Neuron (in vitro differentiated cells): Measurements from ENCODE around the gene DOCK2.
"Not testable (repeated sequence)": the region's sequence is repeated elsewhere in the genome, so short reads cannot be mapped to it uniquely, and the experiment has no call there.

ENCODE experiments used
- H2AFZ ChIP-seq: one replicate; pipeline ENCODE4 v1.6.1; 2013; ENCODE audit warnings: low read depth, mild to moderate bottlenecking, inconsistent platforms, low read length, moderate library complexity
- H3K27me3 ChIP-seq: one replicate; pipeline ENCODE4 v1.6.1; 2013; ENCODE audit warnings: low read length; ENCODE audit not compliant: insufficient read depth
- H3K36me3 ChIP-seq: one replicate; pipeline ENCODE4 v1.6.1; 2013; ENCODE audit warnings: low read length; ENCODE audit not compliant: insufficient read depth
- H3K4me1 ChIP-seq: one replicate; pipeline ENCODE4 v1.6.1; 2013; ENCODE audit warnings: low read length; ENCODE audit not compliant: insufficient read depth
- H3K4me3 ChIP-seq: 2 replicates; pipeline ENCODE4 v1.5.1; 2013; ENCODE audit warnings: mild to moderate bottlenecking, low read length, moderate library complexity
- H3K9me3 ChIP-seq: one replicate; pipeline ENCODE4 v1.6.1; 2013; ENCODE audit warnings: low read length

Gene DOCK2

DNA sequence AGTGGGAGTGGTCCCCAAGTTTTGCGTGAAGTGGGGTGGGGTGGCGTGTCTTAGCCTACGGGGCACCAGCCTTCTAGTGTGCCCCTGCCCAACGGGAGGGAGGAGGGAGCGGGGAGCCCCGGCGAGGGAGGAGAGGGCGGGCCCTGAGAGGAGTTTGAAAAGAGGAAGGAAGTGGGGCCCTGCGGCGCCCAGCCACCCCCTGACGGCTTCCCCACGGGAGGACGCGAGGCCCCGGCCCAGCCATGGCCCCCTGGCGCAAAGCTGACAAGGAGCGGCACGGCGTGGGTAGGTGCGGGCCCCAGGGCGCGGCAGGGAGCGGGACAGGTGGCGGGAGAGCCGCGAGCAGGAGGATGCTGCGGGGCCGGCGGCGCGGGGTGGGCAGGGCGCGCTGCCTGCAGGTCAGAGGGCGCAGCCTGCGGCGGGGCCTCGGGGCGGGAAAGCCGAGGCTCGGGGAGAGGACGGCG lies at the start of gene DOCK2:
DOCK2 (plus strand) TSS at position 191 of the 464 bp plus-strand sequence; CDS start at position 243, 52 bp downstream.
- peaks cover 14% of the 10 kb centered on the region for H3K27me3 ChIP-seq
- H3K4me3 ChIP-seq: no peak within 1 kb of the TSS
- peaks cover 5% of the 10 kb centered on the region for H3K9me3 ChIP-seq
- H2AFZ ChIP-seq: no peak within 1 kb of the TSS
- H3K4me1 ChIP-seq: no peaks in the 10 kb centered on the region
- H3K36me3 ChIP-seq: no peaks in the 10 kb centered on the region

DNA sequence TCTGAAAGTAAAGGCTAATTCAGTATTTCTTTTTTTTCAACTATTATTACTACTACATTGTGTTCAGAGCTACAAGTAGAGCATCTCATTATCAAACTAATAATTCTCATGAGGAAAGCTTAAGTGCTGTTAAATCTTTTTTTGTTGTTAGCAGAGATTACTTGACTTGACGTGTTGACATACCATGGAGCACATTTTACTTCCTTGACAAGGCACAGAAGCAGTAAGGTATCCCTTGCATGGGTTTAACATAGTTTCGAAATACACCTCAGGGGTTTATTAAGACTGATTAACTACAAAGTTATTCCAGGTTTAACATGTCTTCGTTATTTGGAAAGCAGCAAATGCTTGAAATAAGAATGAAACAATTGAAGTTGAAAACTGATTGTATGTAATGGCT lies 46.5 kb upstream of the DOCK2 start:
- no peaks in the 10 kb centered on the region for H3K4me1 ChIP-seq
- H3K36me3 ChIP-seq: peaks cover 70% of the 10 kb centered on the region
- no peaks in the 10 kb centered on the region for H3K27me3 ChIP-seq

DNA sequence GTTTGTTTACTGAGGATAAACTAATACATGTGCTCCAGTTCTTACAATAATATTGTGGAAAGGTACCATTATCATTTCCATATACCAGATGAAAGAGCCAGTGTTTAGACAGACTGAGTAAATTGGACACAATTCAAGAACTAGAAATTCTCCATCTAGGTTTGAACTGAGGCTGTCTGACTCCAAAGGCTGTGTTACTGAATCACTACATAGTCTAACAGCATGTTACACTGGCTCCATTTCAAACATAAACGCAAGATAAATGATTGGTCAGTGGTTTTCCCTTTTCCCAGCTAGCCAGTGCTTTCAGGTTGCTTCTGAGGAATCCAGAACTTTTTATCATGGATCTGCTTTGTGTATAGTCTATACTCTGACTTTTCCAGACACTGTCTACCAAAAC lies 45.4 kb upstream of the DOCK2 start:
- Histone ChIP-seq H3K9me3 (no peaks in the 10 kb centered on the region), H3K36me3 (peaks cover 80% of the 10 kb centered on the region)

More for the DNA sequence above, 46.5 kb upstream of the DOCK2 start:
- Histone ChIP-seq H3K9me3 (no peaks in the 10 kb centered on the region), H2AFZ (no peak overlapping the region), H3K4me3 (no peak overlapping the region)

DNA sequence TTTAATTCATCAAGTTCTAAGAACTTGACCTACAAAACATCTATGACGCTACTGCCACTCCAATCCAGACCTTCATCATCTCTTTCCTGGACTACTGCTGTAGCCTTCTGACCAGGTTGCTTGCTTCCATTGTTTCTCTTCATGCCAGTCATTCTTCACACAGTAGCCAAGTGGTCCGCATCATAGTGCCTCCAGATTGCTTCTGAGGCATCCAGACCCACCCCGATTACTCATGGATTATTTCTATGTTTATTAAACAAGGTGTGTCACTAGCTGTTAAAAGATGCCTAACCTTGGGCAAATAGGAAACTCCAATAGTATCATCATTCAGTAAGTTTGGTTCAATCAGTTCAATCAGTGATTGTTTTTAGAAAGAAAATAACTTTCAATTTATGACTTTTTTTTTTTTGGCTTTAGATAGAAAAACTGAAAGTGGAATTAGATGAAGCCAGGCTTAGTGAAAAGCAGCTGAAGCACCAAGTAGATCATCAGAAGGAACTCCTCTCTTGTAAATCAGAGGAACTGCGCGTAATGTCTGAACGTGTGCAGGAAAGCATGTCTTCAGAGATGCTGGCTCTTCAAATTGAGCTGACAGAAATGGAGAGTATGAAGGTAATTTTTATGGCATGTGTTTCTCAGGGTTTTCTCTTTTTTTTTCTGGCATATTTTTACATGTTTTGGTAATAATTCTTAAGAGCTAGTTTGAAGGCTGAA lies 44.0 kb upstream of the DOCK2 start:
- Histone ChIP-seq H3K27me3 (no peaks in the 10 kb centered on the region), H3K4me3 (no peak overlapping the region), H3K4me1 (no peaks in the 10 kb centered on the region), H3K9me3 (no peaks in the 10 kb centered on the region), H3K36me3 (peaks cover 92% of the 10 kb centered on the region), H2AFZ (no peak overlapping the region)

More for the DNA sequence above, 45.4 kb upstream of the DOCK2 start:
- Histone ChIP-seq H2AFZ (no peak overlapping the region), H3K27me3 (no peaks in the 10 kb centered on the region), H3K4me1 (no peaks in the 10 kb centered on the region), H3K4me3 (no peak overlapping the region)

DNA sequence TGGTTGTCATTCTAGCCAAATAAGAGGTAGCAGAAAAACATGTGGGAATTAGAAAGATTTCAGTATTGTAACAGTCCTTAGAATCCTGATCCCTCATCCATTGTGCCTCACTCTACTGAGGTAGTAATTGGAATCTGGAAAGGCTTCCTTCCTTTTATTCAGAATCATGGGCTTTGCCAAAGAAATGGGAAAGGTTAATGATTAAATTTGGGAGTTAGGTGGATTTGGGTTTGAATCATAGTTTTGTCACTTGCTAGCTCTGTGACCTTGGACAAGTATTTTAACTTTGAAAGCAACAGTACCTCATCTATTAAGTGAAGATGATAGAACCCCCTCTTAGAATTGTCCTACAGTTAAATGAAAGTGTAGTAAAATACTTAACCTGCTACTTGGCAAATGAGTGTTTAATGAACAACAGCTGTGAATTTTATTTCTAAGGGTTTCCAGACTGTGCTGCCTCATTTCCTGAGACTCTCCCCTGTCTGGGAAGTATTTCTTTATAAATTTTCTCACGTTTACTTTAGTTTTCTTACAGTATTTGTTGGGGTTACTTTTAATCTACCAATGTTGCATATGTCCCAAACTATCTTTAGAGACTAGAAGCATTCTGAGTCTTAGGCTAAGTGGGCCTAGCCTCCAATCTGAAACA lies 41.8 kb upstream of the DOCK2 start:
- no peaks in the 10 kb centered on the region for H3K4me1 ChIP-seq
- no peaks in the 10 kb centered on the region for H3K9me3 ChIP-seq
- H3K36me3 ChIP-seq: peaks cover 92% of the 10 kb centered on the region
- H2AFZ ChIP-seq: no peak overlapping the region
- no peaks in the 10 kb centered on the region for H3K27me3 ChIP-seq
- H3K4me3 ChIP-seq: no peak overlapping the region

DNA sequence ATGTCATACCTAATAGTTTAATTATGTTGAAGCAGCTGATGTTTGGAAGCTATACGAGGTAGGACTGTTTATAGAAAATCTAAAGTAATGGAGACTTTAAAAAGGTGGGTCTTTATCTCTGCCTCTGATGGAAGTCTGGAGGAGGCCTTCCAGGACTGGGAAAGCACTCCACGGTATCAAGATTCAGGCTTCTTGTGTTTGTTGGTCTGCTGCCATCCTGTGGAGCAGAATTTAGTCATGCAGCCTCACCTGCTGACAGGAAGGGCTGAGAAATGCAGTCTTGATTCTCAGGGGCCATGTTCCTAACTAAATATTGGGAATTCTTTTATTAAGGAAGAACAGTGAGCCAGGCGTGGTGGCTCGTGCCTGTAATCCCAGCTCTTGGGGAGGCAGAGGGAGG lies 37.6 kb upstream of the DOCK2 start:
- Histone ChIP-seq H3K36me3 (peaks cover 86% of the 10 kb centered on the region), H3K4me1 (no peaks in the 10 kb centered on the region), H3K9me3 (no peaks in the 10 kb centered on the region), H3K4me3 (no peak overlapping the region), H3K27me3 (no peaks in the 10 kb centered on the region), H2AFZ (no peak overlapping the region)

DNA sequence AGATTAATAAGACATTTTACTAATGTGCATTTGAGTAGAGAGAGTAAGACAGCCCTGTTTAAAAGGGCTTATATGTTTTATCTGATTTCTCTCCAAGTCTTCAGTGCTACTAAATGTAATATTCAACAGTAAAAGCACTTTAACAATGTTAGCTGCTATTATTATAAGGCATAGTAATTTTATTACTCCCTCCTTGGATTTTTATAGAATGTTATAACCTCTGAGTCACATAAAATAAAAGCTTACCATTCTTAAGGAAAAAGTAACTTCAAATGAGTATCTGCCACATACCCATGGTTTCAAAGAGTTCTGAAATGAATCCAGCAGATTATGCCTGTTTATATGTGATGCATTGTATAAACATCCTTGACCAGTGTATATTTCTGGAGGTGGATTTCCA lies 34.5 kb upstream of the DOCK2 start:
- Histone ChIP-seq H3K36me3 (peaks cover 57% of the 10 kb centered on the region), H3K4me1 (no peaks in the 10 kb centered on the region), H3K4me3 (no peak overlapping the region), H3K27me3 (no peaks in the 10 kb centered on the region), H3K9me3 (no peaks in the 10 kb centered on the region), H2AFZ (no peak overlapping the region)

DNA sequence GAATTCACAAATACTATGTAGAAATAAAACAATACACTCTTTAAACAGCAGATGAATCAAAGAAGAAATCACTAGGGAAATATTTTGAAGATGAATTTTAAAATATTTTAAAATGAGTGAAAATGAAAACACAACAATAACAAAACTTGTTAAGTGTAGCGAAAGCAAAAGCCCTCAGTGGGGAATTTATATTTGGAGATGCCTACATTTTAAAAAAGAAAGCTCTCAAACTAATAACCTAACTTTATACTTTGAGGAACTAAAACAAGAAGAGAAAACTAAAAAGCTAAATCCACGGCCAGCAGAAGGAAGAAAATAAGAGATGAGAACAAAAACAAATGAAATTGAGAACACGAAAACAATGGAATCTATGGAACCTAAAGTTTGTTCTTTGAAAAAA lies 30.8 kb upstream of the DOCK2 start:
- H3K4me1 ChIP-seq: no peaks in the 10 kb centered on the region
- no peak overlapping the region for H3K4me3 ChIP-seq
- H3K9me3 ChIP-seq: no peaks in the 10 kb centered on the region
- H2AFZ ChIP-seq: no peak overlapping the region
- no peaks in the 10 kb centered on the region for H3K27me3 ChIP-seq
- peaks cover 22% of the 10 kb centered on the region for H3K36me3 ChIP-seq

DNA sequence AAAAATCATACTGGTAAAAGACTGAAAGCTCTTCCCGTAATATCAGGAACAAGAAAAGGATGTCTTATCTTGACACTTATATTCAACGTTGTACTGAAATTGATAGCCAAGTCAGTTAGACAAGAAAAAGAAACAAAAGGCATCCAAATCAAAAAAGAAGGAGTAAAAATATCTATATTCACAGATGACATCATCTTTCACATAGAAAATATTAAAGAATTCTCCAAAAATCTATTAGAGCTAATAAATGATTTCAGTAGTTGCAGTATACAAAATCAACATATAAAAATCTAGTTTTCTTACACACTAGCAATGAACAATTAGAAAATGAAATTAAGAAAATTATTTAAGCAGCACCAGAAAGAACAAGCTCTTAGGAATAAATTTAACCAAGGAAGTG lies 29.2 kb upstream of the DOCK2 start:
- no peak overlapping the region for H2AFZ ChIP-seq
- no peaks in the 10 kb centered on the region for H3K27me3 ChIP-seq
- H3K4me1 ChIP-seq: no peaks in the 10 kb centered on the region
- peaks cover 6% of the 10 kb centered on the region for H3K36me3 ChIP-seq
- H3K9me3 ChIP-seq: no peaks in the 10 kb centered on the region
- H3K4me3 ChIP-seq: no peak overlapping the region

DNA sequence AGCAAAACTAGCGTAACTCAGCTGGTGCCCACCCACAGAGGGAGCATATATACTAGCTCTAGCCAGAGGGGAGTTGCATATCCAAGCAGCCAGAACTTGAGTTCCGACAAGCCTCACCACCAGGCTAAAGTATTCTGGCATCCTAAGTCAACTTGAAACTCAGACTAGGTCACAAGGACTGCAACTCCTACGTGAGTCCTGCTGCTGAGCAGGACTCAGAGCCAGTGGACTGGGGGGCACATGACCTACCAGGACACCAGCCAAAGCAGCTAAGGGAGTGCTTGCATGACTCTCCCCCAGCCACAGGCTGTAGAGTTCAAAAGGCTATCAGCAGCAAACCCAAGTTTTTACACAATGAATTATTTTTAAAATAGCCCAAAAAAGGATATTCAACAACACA lies 27.4 kb upstream of the DOCK2 start:
- H3K4me3 ChIP-seq: no peak overlapping the region
- H3K4me1 ChIP-seq: no peaks in the 10 kb centered on the region
- no peaks in the 10 kb centered on the region for H3K9me3 ChIP-seq
- no peaks in the 10 kb centered on the region for H3K36me3 ChIP-seq
- no peak overlapping the region for H2AFZ ChIP-seq
- H3K27me3 ChIP-seq: no peaks in the 10 kb centered on the region

DNA sequence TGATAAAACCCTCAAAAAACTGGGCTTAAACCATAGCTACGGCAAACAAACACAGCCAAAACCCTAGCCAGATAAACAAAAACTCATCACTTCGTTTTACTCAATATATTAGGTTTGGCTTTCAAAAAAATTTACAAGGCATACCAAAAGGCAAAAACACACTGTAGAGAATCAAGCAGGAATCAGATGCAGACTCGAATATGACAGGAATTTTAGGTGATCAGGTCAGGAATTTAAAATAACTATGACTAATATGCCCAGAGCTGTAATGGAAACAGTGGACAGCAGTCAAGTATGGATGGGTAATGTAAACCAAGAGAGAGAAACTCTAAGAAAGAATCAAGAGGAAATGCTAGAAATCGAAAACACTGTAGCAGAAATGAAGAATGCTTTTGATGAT lies 26.5 kb upstream of the DOCK2 start:
- no peaks in the 10 kb centered on the region for H3K36me3 ChIP-seq
- H3K27me3 ChIP-seq: no peaks in the 10 kb centered on the region
- H2AFZ ChIP-seq: no peak overlapping the region
- H3K4me1 ChIP-seq: no peaks in the 10 kb centered on the region
- H3K9me3 ChIP-seq: no peaks in the 10 kb centered on the region
- H3K4me3 ChIP-seq: no peak overlapping the region

DNA sequence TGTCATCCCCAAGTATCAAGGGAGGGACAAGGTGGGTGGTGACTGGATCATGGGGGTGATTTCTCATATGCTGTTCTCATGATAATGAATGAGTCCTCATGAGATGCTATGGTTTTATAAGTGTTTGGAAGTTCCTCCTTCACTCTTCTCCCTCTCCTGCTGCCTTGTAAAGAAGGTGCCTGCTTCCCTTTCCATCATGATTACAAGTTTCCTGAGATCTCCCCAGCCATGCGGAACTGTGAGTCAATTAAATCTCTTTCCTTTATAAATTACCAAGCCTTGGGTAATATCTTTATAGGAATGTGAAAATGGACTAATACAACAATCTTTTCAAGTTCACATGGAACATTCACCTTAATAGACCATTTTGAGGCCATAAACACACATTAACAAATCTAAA lies 21.5 kb upstream of the DOCK2 start:
- Histone ChIP-seq H2AFZ (no peak overlapping the region), H3K27me3 (no peaks in the 10 kb centered on the region), H3K9me3 (no peaks in the 10 kb centered on the region), H3K36me3 (no peaks in the 10 kb centered on the region), H3K4me3 (no peak overlapping the region), H3K4me1 (no peaks in the 10 kb centered on the region)

DNA sequence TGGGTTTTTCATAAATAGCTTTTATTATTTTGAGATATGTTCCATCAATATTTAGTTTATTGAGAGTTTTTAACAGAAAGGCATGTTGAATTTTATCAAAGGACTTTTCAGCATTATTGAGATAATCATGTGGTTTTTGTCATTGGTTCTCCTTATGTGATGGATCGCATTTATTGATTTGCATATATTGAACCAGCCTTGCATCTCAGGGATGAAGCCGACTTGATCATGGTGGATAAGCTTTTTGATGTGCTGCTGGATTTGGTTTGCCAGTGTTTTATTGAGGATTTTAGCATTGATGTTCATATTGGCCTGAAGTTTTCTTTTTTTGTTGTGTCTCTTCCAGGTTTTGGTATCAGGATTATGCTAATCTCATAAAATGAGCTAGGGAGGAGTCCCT lies 12.8 kb upstream of the DOCK2 start:
- not testable (repeated sequence) for H3K27me3 ChIP-seq, H3K36me3 ChIP-seq, H2AFZ ChIP-seq, H3K9me3 ChIP-seq, H3K4me3 ChIP-seq, H3K4me1 ChIP-seq
